Smooth muscle cell (in vitro differentiated cells): ENCODE data around the gene PIK3R3. TPM values are rescaled to one million over a fixed set of nuclear protein-coding genes. Genes with fewer than 3 reads are reported as not detected.

Source experiments
- DNase-seq: peaks from one replicate; lab custom pipeline; 2025; ENCODE audit not compliant: unreplicated experiment; lab: John Stamatoyannopoulos, UW
- H2AFZ ChIP-seq: fragments of 200-600 bp; sonication (generic); 2 replicates; pipeline ENCODE4 v1.6.0; 2016; ENCODE audit warnings: antibody characterized with exemption, low read depth, mild to moderate bottlenecking
- H3F3A ChIP-seq: fragments of 200-600 bp; sonication (generic); 2 replicates; pipeline ENCODE4 v1.6.0; 2017; ENCODE audit warnings: antibody characterized with exemption, low read depth
- H3K27ac ChIP-seq: fragments of 200-600 bp; sonication (generic); 2 replicates; pipeline ENCODE4 v1.5.1; 2016; ENCODE audit warnings: low read depth, mild to moderate bottlenecking
- H3K27me3 ChIP-seq: fragments of 200-600 bp; sonication (generic); 2 replicates; pipeline ENCODE4 v1.6.1; 2016; ENCODE audit warnings: low read depth, mild to moderate bottlenecking
- H3K36me3 ChIP-seq: fragments of 200-600 bp; sonication (generic); 2 replicates; pipeline ENCODE4 v1.5.1; 2016; ENCODE audit warnings: low read depth
- H3K4me1 ChIP-seq: fragments of 200-600 bp; sonication (generic); 2 replicates; pipeline ENCODE4 v1.5.1; 2016; ENCODE audit warnings: low read depth
- H3K4me2 ChIP-seq: fragments of 200-600 bp; sonication (generic); 2 replicates; pipeline ENCODE4 v1.6.0; 2016; ENCODE audit warnings: mild to moderate bottlenecking
- H3K4me3 ChIP-seq: fragments of 200-600 bp; sonication (generic); 2 replicates; pipeline ENCODE4 v1.5.1; 2016; ENCODE audit warnings: mild to moderate bottlenecking
- H3K79me2 ChIP-seq: fragments of 200-600 bp; sonication (generic); 2 replicates; pipeline ENCODE4 v1.6.0; 2016; ENCODE audit warnings: low read depth, mild to moderate bottlenecking
- H3K9ac ChIP-seq: fragments of 200-600 bp; sonication (generic); 2 replicates; pipeline ENCODE4 v1.6.0; 2016; ENCODE audit warnings: low read depth
- H3K9me3 ChIP-seq: fragments of 200-600 bp; sonication (generic); replicated peaks from 2 replicates; pipeline ENCODE4 v1.5.1; 2016; ENCODE audit warnings: low read depth
- H4K20me1 ChIP-seq: fragments of 200-600 bp; sonication (generic); 2 replicates; pipeline ENCODE4 v1.6.0; 2016; ENCODE audit warnings: low read depth
- WGBS: methylation state at CpG from one replicate; pipeline ENCODE4 v1.1.7; 2016; ENCODE audit warnings: low lambda C conversion rate; 5-methylcytosine and 5-hydroxymethylcytosine counted together
- polyA plus RNA-seq: library from polyadenylated mRNA; unstranded; fragments of >200 nt; fragmentation: Nextera tagmentation; extraction: Ambion mirVana; gene quantifications from 2 replicates; pipeline ENCODE4 v1.2.1, GENCODE V29; 2016
- total RNA-seq: library from RNA; depleted of rRNA; stranded (reverse); fragments of >200 nt; gene quantifications from 2 replicates; pipeline ENCODE4 v1.2.3, GENCODE V29; 2014
- TF ChIP-seq, protein P1 (sequence below): fragments of 200-600 bp; sonication (generic); IDR thresholded peaks from 2 replicates; pipeline ENCODE4 v1.5.1; 2017; ENCODE audit warnings: borderline replicate concordance, mild to moderate bottlenecking, antibody characterized with exemption; ENCODE audit not compliant: insufficient read depth, poor library complexity, severe bottlenecking

Gene PIK3R3
- total and polyA plus RNA-seq, 2 experiments from 2014 or later = 3.7 to 5.6 TPM

DNA sequence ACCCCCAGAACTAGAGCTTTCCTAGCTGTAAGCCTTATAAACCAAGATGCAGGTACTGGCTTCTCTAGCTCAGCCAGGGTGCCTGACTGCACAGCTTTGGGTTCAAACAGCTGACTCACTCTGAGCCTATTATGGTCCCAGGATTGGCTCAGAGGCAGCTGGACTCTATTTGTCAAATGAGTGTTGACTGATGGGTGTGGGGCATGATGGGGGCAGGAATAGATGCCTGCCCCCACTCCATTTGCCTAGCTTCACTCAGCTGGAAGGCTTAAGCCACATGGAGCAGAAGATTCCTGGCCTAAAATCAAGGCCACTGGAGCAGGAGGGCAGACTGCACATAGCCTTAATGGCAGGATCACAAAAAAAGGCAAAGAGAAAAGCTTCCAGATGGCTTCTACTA lies 90.5 kb downstream of the PIK3R3 start:
- Histone ChIP-seq H4K20me1 (no peaks in the 10 kb centered on the region), H3K36me3 (no peaks in the 10 kb centered on the region), H3K27ac (no peak overlapping the region), H3F3A (no peaks in the 10 kb centered on the region), H3K9me3 (no peaks in the 10 kb centered on the region), H3K4me2 (no peak overlapping the region), H3K4me1 (no peaks in the 10 kb centered on the region), H3K9ac (no peak overlapping the region), H3K4me3 (no peak overlapping the region), H2AFZ (no peak overlapping the region), H3K27me3 (no peaks in the 10 kb centered on the region), H3K79me2 (no peaks in the 10 kb centered on the region)
- TF ChIP-seq, protein P1, sequence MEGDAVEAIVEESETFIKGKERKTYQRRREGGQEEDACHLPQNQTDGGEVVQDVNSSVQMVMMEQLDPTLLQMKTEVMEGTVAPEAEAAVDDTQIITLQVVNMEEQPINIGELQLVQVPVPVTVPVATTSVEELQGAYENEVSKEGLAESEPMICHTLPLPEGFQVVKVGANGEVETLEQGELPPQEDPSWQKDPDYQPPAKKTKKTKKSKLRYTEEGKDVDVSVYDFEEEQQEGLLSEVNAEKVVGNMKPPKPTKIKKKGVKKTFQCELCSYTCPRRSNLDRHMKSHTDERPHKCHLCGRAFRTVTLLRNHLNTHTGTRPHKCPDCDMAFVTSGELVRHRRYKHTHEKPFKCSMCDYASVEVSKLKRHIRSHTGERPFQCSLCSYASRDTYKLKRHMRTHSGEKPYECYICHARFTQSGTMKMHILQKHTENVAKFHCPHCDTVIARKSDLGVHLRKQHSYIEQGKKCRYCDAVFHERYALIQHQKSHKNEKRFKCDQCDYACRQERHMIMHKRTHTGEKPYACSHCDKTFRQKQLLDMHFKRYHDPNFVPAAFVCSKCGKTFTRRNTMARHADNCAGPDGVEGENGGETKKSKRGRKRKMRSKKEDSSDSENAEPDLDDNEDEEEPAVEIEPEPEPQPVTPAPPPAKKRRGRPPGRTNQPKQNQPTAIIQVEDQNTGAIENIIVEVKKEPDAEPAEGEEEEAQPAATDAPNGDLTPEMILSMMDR = no peak
- no peak for DNase-seq

DNA sequence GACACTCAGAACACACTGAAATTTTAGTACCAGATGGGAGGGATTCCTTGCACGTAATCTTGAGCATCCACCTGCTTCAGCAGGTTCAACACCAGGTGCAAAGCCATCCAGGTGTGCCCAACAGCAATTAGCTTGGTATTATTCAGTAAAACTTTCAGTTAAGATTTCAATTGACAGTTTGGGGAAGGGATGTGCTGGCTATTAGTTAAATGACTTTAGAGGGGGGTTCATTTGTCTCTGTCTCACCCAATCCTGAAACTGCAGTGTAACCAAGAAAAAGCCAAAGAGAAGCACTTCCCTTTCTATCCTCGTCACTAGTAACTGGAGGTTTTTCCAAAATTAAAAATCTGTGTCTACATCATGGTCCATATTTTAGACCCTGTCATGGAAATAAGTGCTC lies 90.9 kb downstream of the PIK3R3 start:
- Histone ChIP-seq H3K79me2 (no peaks in the 10 kb centered on the region), H3K4me2 (no peak overlapping the region), H3F3A (peaks cover 4% of the 10 kb centered on the region), H3K36me3 (no peaks in the 10 kb centered on the region), H3K27me3 (no peaks in the 10 kb centered on the region), H2AFZ (no peak overlapping the region), H3K9me3 (no peaks in the 10 kb centered on the region), H3K27ac (no peak overlapping the region), H3K9ac (no peak overlapping the region), H4K20me1 (no peaks in the 10 kb centered on the region), H3K4me3 (no peak overlapping the region), H3K4me1 (no peaks in the 10 kb centered on the region)
- TF ChIP-seq, protein P1 = no peak
- WGBS = 94% methylated on average over 2 of the region's 2 CpGs
- DNase-seq = no peak

DNA sequence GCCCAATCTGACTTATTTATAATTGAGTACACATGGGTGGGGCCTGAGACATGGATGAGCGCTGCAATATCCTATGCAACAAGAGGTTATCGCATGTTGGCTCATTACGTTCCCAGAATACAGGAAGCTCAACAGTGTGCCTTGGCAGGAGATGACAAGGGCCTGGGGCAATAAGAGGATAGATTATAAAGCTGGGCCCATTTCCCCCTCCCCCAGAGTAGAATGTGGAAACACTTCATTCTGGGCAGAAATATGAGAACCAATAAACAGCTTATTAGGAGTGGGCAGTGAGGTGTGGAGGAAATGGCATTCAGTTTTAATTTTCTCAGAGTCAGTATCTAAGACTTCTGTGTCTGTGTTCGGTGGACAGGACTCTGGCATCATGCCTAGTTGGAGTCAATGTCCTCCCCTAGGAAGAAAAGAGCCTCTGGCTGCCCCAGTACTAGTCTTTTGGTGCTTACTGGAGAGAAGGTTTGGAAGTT lies 92.8 kb downstream of the PIK3R3 start:
- Histone ChIP-seq H4K20me1 (no peaks in the 10 kb centered on the region), H3K9me3 (no peaks in the 10 kb centered on the region), H3K36me3 (no peaks in the 10 kb centered on the region), H3K4me3 (no peak overlapping the region), H3K4me2 (no peak overlapping the region), H3K9ac (no peak overlapping the region), H2AFZ (no peak overlapping the region), H3K27me3 (no peaks in the 10 kb centered on the region), H3K4me1 (no peaks in the 10 kb centered on the region), H3K79me2 (no peaks in the 10 kb centered on the region), H3F3A (peaks cover 5% of the 10 kb centered on the region), H3K27ac (no peak overlapping the region)
- TF ChIP-seq, protein P1 = no peak
- no peak for DNase-seq
- 85% methylated on average over 4 of the region's 4 CpGs for WGBS
